Central memory CD8-positive, alpha-beta T cell (primary cell): ENCODE data around the gene KAZN.

ENCODE experiments used
- ATAC-seq: fragments of 150-1000 bp; cut with Tn5 transposase; replicated peaks from 2 replicates; pipeline ENCODE4 v1.10.0; 2022; ENCODE audit warnings: mild to moderate bottlenecking, moderate FRiP score, moderate number of reproducible peaks; ENCODE audit not compliant: poor library complexity, severe bottlenecking; ENCODE audit errors: extremely low read depth
- DNase-seq, 2 donors: peaks; one replicate each; pipeline ENCODE4 v3.0.0; 2021; ENCODE audit warnings: low spot score in 2 of 2
- H3K27ac Mint-ChIP-seq: one replicate; pipeline ENCODE4 v1.8.0; 2022; ENCODE audit warnings: low read depth, mild to moderate bottlenecking, moderate library complexity, mixed read lengths
- H3K27me3 Mint-ChIP-seq: one replicate; pipeline ENCODE4 v1.8.0; 2022; ENCODE audit warnings: mixed read lengths
- H3K36me3 Mint-ChIP-seq: one replicate; pipeline ENCODE4 v1.8.0; 2022; ENCODE audit warnings: mild to moderate bottlenecking, moderate library complexity, mixed read lengths; ENCODE audit not compliant: insufficient read depth
- H3K4me1 Mint-ChIP-seq: one replicate; pipeline ENCODE4 v1.8.0; 2022; ENCODE audit warnings: mixed read lengths
- H3K4me3 Mint-ChIP-seq: one replicate; pipeline ENCODE4 v1.8.0; 2022; ENCODE audit warnings: mild to moderate bottlenecking, moderate library complexity, mixed read lengths
- H3K9me3 Mint-ChIP-seq: one replicate; pipeline ENCODE4 v1.8.0; 2022; ENCODE audit warnings: mixed read lengths

The KAZN gene

GRCh38 chr1:14704846-14705245, 106.4 kb downstream of the KAZN start:
- no peak overlapping the region for H3K27ac Mint-ChIP-seq
- ATAC-seq, result no peak
- DNase-seq, result no peak
- H3K27me3 Mint-ChIP-seq, result peaks cover 14% of the 10 kb centered on the region
- peaks cover 2% of the 10 kb centered on the region for H3K36me3 Mint-ChIP-seq
- no peak overlapping the region for H3K4me3 Mint-ChIP-seq
- no peaks in the 10 kb centered on the region for H3K4me1 Mint-ChIP-seq
- no peaks in the 10 kb centered on the region for H3K9me3 Mint-ChIP-seq

- H3K27me3 Mint-ChIP-seq, result peaks cover 24% of the 10 kb centered on the region
- no peaks in the 10 kb centered on the region for H3K4me1 Mint-ChIP-seq
- no peak overlapping the region for H3K27ac Mint-ChIP-seq
- peaks cover 2% of the 10 kb centered on the region for H3K36me3 Mint-ChIP-seq
- H3K9me3 Mint-ChIP-seq, result no peaks in the 10 kb centered on the region
- no peak overlapping the region for H3K4me3 Mint-ChIP-seq
- ATAC-seq (no peak), DNase-seq (no peak)
These were observed 107.3 kb downstream of the KAZN start for GRCh38 chr1:14705824-14706223.

- no peaks in the 10 kb centered on the region for H3K4me1 Mint-ChIP-seq
- H3K27ac Mint-ChIP-seq, result no peak overlapping the region
- H3K36me3 Mint-ChIP-seq, result peaks cover 2% of the 10 kb centered on the region
- DNase-seq (no peak), ATAC-seq (no peak)
- peaks cover 32% of the 10 kb centered on the region for H3K27me3 Mint-ChIP-seq
- no peak overlapping the region for H3K4me3 Mint-ChIP-seq
- H3K9me3 Mint-ChIP-seq, result no peaks in the 10 kb centered on the region
These were observed 108.1 kb downstream of the KAZN start for GRCh38 chr1:14706631-14707030.

- H3K27ac Mint-ChIP-seq, result no peak overlapping the region
These were observed 109.3 kb downstream of the KAZN start for GRCh38 chr1:14707531-14708445.

GRCh38 chr1:14710331-14710730, 111.8 kb downstream of the KAZN start:
- Mint-ChIP-seq H3K4me1 (no peaks in the 10 kb centered on the region), H3K27ac (no peak overlapping the region), H3K27me3 (peaks cover 24% of the 10 kb centered on the region), H3K4me3 (no peak overlapping the region), H3K9me3 (no peaks in the 10 kb centered on the region), H3K36me3 (peaks cover 2% of the 10 kb centered on the region)
- no peak for DNase-seq
- ATAC-seq, result no peak

More at GRCh38 chr1:14707531-14708445, 109.3 kb downstream of the KAZN start:
- Mint-ChIP-seq H3K4me3 (no peak overlapping the region), H3K4me1 (no peaks in the 10 kb centered on the region), H3K36me3 (peaks cover 2% of the 10 kb centered on the region), H3K9me3 (no peaks in the 10 kb centered on the region), H3K27me3 (peaks cover 32% of the 10 kb centered on the region)
- ATAC-seq (no peak), DNase-seq (no peak)

GRCh38 chr1:14712136-14712535, 113.7 kb downstream of the KAZN start:
- H3K4me1 Mint-ChIP-seq, result no peaks in the 10 kb centered on the region
- H3K4me3 Mint-ChIP-seq, result no peak overlapping the region
- no peak for DNase-seq
- H3K27me3 Mint-ChIP-seq, result peaks cover 22% of the 10 kb centered on the region
- no peak for ATAC-seq
- H3K9me3 Mint-ChIP-seq, result no peaks in the 10 kb centered on the region
- H3K36me3 Mint-ChIP-seq, result peaks cover 2% of the 10 kb centered on the region
- no peak overlapping the region for H3K27ac Mint-ChIP-seq

DNA sequence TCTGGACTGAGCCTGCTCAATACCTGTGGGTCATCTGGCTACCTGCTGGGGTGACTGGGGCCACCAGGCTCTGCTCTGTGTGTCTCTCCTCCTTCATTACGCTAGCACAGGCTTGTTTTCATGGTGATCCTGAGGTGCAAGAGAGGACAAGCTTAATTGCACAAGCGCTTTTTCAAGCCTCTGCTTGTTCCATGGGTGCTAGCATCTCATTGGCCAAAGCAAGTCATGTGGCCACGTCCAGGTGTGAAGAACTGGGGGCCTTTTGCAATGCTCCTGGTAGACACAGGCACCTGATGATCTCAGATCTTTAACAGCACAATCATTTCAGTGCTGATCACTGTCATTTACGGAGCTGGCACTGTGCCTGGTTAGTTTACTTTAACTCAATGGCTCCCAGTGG, 114.6 kb downstream of the KAZN start:
- H3K27ac Mint-ChIP-seq, result no peak overlapping the region
- no peak overlapping the region for H3K4me3 Mint-ChIP-seq
- H3K4me1 Mint-ChIP-seq, result no peaks in the 10 kb centered on the region
- DNase-seq (no peak), ATAC-seq (no peak)
- H3K27me3 Mint-ChIP-seq, result peaks cover 22% of the 10 kb centered on the region
- no peaks in the 10 kb centered on the region for H3K9me3 Mint-ChIP-seq
- peaks cover 2% of the 10 kb centered on the region for H3K36me3 Mint-ChIP-seq

GRCh38 chr1:14715266-14715665, 116.8 kb downstream of the KAZN start:
- H3K4me3 Mint-ChIP-seq, result no peak overlapping the region
- no peaks in the 10 kb centered on the region for H3K4me1 Mint-ChIP-seq
- ATAC-seq, result no peak
- DNase-seq, result no peak
- H3K9me3 Mint-ChIP-seq, result peaks cover 5% of the 10 kb centered on the region
- H3K27ac Mint-ChIP-seq, result no peak overlapping the region
- H3K27me3 Mint-ChIP-seq, result peaks cover 14% of the 10 kb centered on the region
- no peaks in the 10 kb centered on the region for H3K36me3 Mint-ChIP-seq

GRCh38 chr1:14715802-14716201, 117.3 kb downstream of the KAZN start:
- peaks cover 5% of the 10 kb centered on the region for H3K9me3 Mint-ChIP-seq
- DNase-seq, result no peak
- peaks cover 9% of the 10 kb centered on the region for H3K27me3 Mint-ChIP-seq
- no peak overlapping the region for H3K4me3 Mint-ChIP-seq
- H3K27ac Mint-ChIP-seq, result no peak overlapping the region
- no peaks in the 10 kb centered on the region for H3K4me1 Mint-ChIP-seq
- H3K36me3 Mint-ChIP-seq, result no peaks in the 10 kb centered on the region
- no peak for ATAC-seq

DNA sequence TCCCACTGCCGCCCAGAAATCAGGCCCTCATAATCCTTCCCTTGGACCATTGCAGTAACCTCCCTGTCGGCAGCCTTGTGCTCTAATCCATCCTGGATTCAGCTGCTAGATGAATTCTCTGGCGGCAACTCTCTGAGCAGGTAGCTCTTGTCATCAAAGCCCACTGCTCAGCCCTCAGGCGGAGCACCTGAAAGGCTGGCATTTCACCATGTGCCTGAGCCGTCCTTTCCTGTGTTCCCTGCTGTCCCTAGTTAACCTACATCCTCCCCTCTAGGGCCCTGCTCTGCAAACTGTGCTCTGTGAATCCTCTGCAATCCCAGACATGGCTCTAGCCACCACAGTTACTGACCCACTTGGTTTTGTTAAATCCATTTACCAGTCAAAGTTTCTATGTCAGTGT, 118.0 kb downstream of the KAZN start:
- Mint-ChIP-seq H3K36me3 (no peaks in the 10 kb centered on the region), H3K27ac (no peak overlapping the region), H3K4me3 (no peak overlapping the region), H3K4me1 (no peaks in the 10 kb centered on the region), H3K9me3 (peaks cover 5% of the 10 kb centered on the region), H3K27me3 (peaks cover 2% of the 10 kb centered on the region)
- ATAC-seq (no peak), DNase-seq (no peak)

- Mint-ChIP-seq H3K27ac (no peak overlapping the region), H3K27me3 (no peaks in the 10 kb centered on the region), H3K4me3 (no peak overlapping the region), H3K4me1 (no peaks in the 10 kb centered on the region), H3K9me3 (peaks cover 5% of the 10 kb centered on the region), H3K36me3 (no peaks in the 10 kb centered on the region)
- ATAC-seq, result no peak
- DNase-seq, result no peak
These were observed 120.0 kb downstream of the KAZN start for GRCh38 chr1:14718476-14718875.

DNA sequence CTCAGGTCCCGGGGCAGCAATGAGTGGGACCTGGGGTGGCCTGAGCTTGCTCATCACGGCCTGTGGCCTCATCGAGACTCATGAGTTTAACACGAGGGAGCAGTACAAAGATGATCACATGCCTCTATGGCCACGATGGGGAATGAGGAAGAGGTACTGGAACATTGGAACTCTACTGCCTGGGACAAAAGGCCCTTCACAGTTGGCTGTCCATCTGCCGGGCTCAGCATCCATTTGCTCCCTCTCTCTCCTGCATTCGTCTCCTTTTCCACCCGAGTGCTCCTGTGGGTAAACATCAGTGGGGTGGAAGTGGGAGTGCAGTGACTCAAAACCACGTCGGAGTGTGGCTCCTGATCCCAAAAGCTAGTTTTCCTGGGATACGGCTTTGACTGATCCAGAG, 124.9 kb downstream of the KAZN start:
- Mint-ChIP-seq H3K4me1 (no peaks in the 10 kb centered on the region), H3K27ac (no peak overlapping the region), H3K36me3 (no peaks in the 10 kb centered on the region), H3K27me3 (peaks cover 9% of the 10 kb centered on the region), H3K4me3 (no peak overlapping the region), H3K9me3 (peaks cover 5% of the 10 kb centered on the region)
- ATAC-seq (no peak), DNase-seq (no peak)

- Mint-ChIP-seq H3K27ac (no peak overlapping the region), H3K36me3 (no peaks in the 10 kb centered on the region), H3K4me1 (no peaks in the 10 kb centered on the region), H3K4me3 (no peak overlapping the region), H3K27me3 (peaks cover 9% of the 10 kb centered on the region), H3K9me3 (peaks cover 3% of the 10 kb centered on the region)
- DNase-seq (no peak), ATAC-seq (no peak)
These were observed 125.8 kb downstream of the KAZN start for GRCh38 chr1:14724246-14724645.
